HepG2 (cell line): ENCODE data around the gene DNAJC30. TPM values are rescaled to one million over a fixed set of nuclear protein-coding genes. Genes with fewer than 3 reads are reported as not detected.

Experiments used
- FOXM1 ChIP-seq: sonication (generic); formaldehyde crosslinking; IDR thresholded peaks from 2 replicates; pipeline ENCODE4 v1.5.0; 2020; ENCODE audit warnings: missing genetic modification reagents
- FOXO4 ChIP-seq: sonication (generic); formaldehyde crosslinking; conservative IDR thresholded peaks from 2 replicates; pipeline ENCODE4 v1.8.1; 2023; ENCODE audit warnings: missing genetic modification reagents
- GABPB1 ChIP-seq: IDR thresholded peaks from 2 replicates; pipeline ENCODE4 v1.6.1; 2016; ENCODE audit warnings: mild to moderate bottlenecking, missing genetic modification reagents, moderate library complexity, missing compliant biosample characterization
- HNRNPH1 ChIP-seq: fragments of 200-400 bp; formaldehyde crosslinking; optimal IDR thresholded peaks from 2 replicates; pipeline ENCODE3; 2017; ENCODE audit warnings: mild to moderate bottlenecking, low read depth, low read length
- ISL2 ChIP-seq: sonication (generic); formaldehyde crosslinking; IDR thresholded peaks from 2 replicates; pipeline ENCODE4 v1.5.0; 2020; ENCODE audit warnings: missing genetic modification reagents
- MNT ChIP-seq: fragments of 450-650 bp; IDR thresholded peaks from 2 replicates; pipeline ENCODE4 v1.6.1; 2016
- MYPOP ChIP-seq: sonication (generic); formaldehyde crosslinking; IDR thresholded peaks from 2 replicates; pipeline ENCODE4 v1.8.1; 2023; ENCODE audit warnings: mild to moderate bottlenecking, moderate library complexity, missing genetic modification reagents
- NFAT5 ChIP-seq: sonication (generic); formaldehyde crosslinking; IDR thresholded peaks from 2 replicates; pipeline ENCODE4 v1.4.0; 2020; ENCODE audit warnings: missing genetic modification reagents
- PREB ChIP-seq: sonication (generic); formaldehyde crosslinking; IDR thresholded peaks from 2 replicates; pipeline ENCODE4 v1.4.0; 2020; ENCODE audit warnings: missing genetic modification reagents
- TP53 ChIP-seq: sonication (generic); formaldehyde crosslinking; conservative IDR thresholded peaks from 2 replicates; pipeline ENCODE4 v1.4.0; 2020; ENCODE audit warnings: missing genetic modification reagents
- TRIM24 ChIP-seq: sonication (generic); formaldehyde crosslinking; IDR thresholded peaks from 2 replicates; pipeline ENCODE4 v1.8.0; 2022; ENCODE audit warnings: mild to moderate bottlenecking, missing genetic modification reagents
- TSC22D2 ChIP-seq: sonication (generic); formaldehyde crosslinking; IDR thresholded peaks from 2 replicates; pipeline ENCODE4 v1.5.1; 2020; ENCODE audit warnings: missing genetic modification reagents, mild to moderate bottlenecking, borderline replicate concordance
- YEATS4 ChIP-seq: sonication (generic); formaldehyde crosslinking; IDR thresholded peaks from 2 replicates; pipeline ENCODE4 v1.4.0; 2020; ENCODE audit warnings: missing genetic modification reagents, borderline replicate concordance
- ZFY ChIP-seq: sonication (generic); formaldehyde crosslinking; IDR thresholded peaks from 2 replicates; pipeline ENCODE4 v1.4.0; 2020; ENCODE audit warnings: missing genetic modification reagents
- ZNF205 ChIP-seq: IDR thresholded peaks from 2 replicates; pipeline ENCODE4 v1.6.1; 2018; ENCODE audit warnings: missing biosample characterization, missing genetic modification reagents
- ZNF580 ChIP-seq: IDR thresholded peaks from 2 replicates; pipeline ENCODE4 v1.6.1; 2016; ENCODE audit warnings: low read depth, borderline replicate concordance
- ZNF768 ChIP-seq: sonication (generic); formaldehyde crosslinking; IDR thresholded peaks from 2 replicates; pipeline ENCODE4 v1.4.0; 2020; ENCODE audit warnings: missing genetic modification reagents
- polyA plus RNA-seq, 8 experiments: library from polyadenylated mRNA; depleted of rRNA in 3 of 8; stranded (reverse) in 7 of 8; unstranded in 1 of 8; fragments of >200 nt; fragmentation: Illumina TruSeq in 4 of 8; extraction: Trizol in 4 of 8; gene quantifications; 2 replicates each; pipeline versions ENCODE4 v1.2.1 to v1.2.3, GENCODE V29; 2011 to 2016; ENCODE audit warnings: low read depth in 4 of 8, missing spikeins in 1 of 8, mixed read lengths in 1 of 8; ENCODE audit not compliant: insufficient read depth in 1 of 8
- total RNA-seq, 5 experiments: library from RNA; depleted of rRNA; stranded (reverse); fragments of >200 nt; fragmentation: Illumina TruSeq; extraction: Trizol; gene quantifications; 2 replicates each; pipeline ENCODE4 v1.2.3, GENCODE V29; 2016; ENCODE audit warnings: low read depth in 1 of 5

The DNAJC30 gene
- total and polyA plus RNA-seq, 2 of the 13 experiments (the other 11 are each of a cell fraction or from before 2014, with no cell fraction given) = 3.3 to 3.8 TPM

GRCh38 chr7:73683056-73683787, at the start of gene DNAJC30, which contains the start of gene BUD23 (continued):
- TF ChIP-seq NFAT5 (CRISPR knock-in tag) (0 out of 2 replicates have a peak, but pooled peaks have one; percentile 12), TSC22D2 (CRISPR knock-in tag) (peak; percentile 37; the same call in 1 of the 2 replicates), MYPOP (peak; percentile 41; the same call in 1 of the 2 replicates), YEATS4 (CRISPR knock-in tag) (peak; percentile 87), HNRNPH1 (no peak), TP53 (no peak), FOXO4 (0 out of 2 replicates have a peak, but pooled peaks have one; percentile 79), ZNF768 (CRISPR knock-in tag) (no peak), ZNF205 (no peak), ZFY (CRISPR knock-in tag) (peak; percentile 97), TRIM24 (CRISPR knock-in tag) (no peak), PREB (CRISPR knock-in tag) (no peak), FOXM1 (no peak), GABPB1 (CRISPR knock-in tag) (peak; percentile 66; the same call in 1 of the 2 replicates), MNT (peak; percentile 72), ISL2 (peak; percentile 41; the same call in 1 of the 2 replicates), ZNF580 (CRISPR knock-in tag) (no peak)
